Vagina (tissue), 2 donors: Measurements from ENCODE around the gene SLC39A2.
A peak's percentile ranks its signal among the peaks of the same experiment; 100 is the strongest.

Experiments
- CTCF ChIP-seq, 3 experiments: fragments of 450-650 bp in 2 of 3; fragments of 200-600 bp in 1 of 3; sonication (generic) in 1 of 3; IDR thresholded peaks; one replicate each; pipeline ENCODE4 v1.5.1; 2017 to 2019; ENCODE audit warnings: antibody characterized with exemption in 3 of 3, mild to moderate bottlenecking in 2 of 3, moderate library complexity in 2 of 3
- POLR2A ChIP-seq, 2 donors: fragments of 450-650 bp; IDR thresholded peaks; one replicate each; pipeline ENCODE4 v1.6.1; 2017; ENCODE audit warnings: antibody characterized with exemption in 2 of 2, mild to moderate bottlenecking in 2 of 2, moderate library complexity in 2 of 2
- POLR2AphosphoS5 ChIP-seq, 2 donors: sonication (generic); formaldehyde crosslinking; IDR thresholded peaks; one replicate each; pipeline ENCODE4 v1.9.0; 2017; ENCODE audit warnings: antibody characterized with exemption in 2 of 2, mild to moderate bottlenecking in 2 of 2, low read depth in 1 of 2; ENCODE audit not compliant: insufficient read depth in 1 of 2

GRCh38 chr14:21025371-21026273 lies 26.5 kb downstream of the SLC39A2 start:
- TF ChIP-seq CTCF (IDR thresholded peaks at IDR 0.05) = no peak
- no peak for TF ChIP-seq POLR2A (IDR thresholded peaks at IDR 0.05)
- peak in 1 of 2 donors; percentile 70 for TF ChIP-seq POLR2AphosphoS5 (IDR thresholded peaks at IDR 0.05; ENCODE audit: insufficient read depth in 1 of 2, low read depth in 1 of 2)
